NB4 (cell line): ENCODE data around the gene BBC3.

ENCODE experiments used
- CTCF ChIP-seq: IDR thresholded peaks from one replicate; pipeline ENCODE4 v1.5.1; 2012; ENCODE audit warnings: low read depth, low read length
- MAX ChIP-seq: IDR thresholded peaks from 2 replicates; pipeline ENCODE4 v1.6.1; 2011; ENCODE audit warnings: low read depth, low read length
- POLR2A ChIP-seq: IDR thresholded peaks from 2 replicates; pipeline ENCODE4 v1.6.1; 2011; ENCODE audit warnings: mild to moderate bottlenecking; ENCODE audit not compliant: insufficient read length; ENCODE audit errors: extremely low read depth

GRCh38 chr19:47187335-47187655 lies 43.7 kb downstream of the BBC3 start:
- no peak for TF ChIP-seq MAX
- TF ChIP-seq CTCF, result no peak
- no peak for TF ChIP-seq POLR2A
